Measurements from ENCODE around the gene BRD1.

- TF ChIP-seq CTCF (IDR thresholded peaks at IDR 0.05; ENCODE audit: insufficient read depth, low read depth, low read length) (no peak), EZH2 (IDR thresholded peaks at IDR 0.05; ENCODE audit: insufficient read depth, low read length) (no peak)
These were observed 5.8 kb upstream of the BRD1 start for GRCh38 chr22:49833340-49834007.

All from astrocyte (in vitro differentiated cells and primary cell).